H9 (cell line): Measurements from ENCODE around the gene CDC14A. TPM values are rescaled to one million over a fixed set of nuclear protein-coding genes. Genes with fewer than 3 reads are reported as not detected.

Source experiments
- DNase-seq: peaks from one replicate; pipeline ENCODE4 v3.0.0-alpha.2; 2017
- H2AFZ ChIP-seq: one replicate; pipeline ENCODE4 v1.6.1; 2013; ENCODE audit warnings: mild to moderate bottlenecking, low read length, control low read depth, moderate library complexity
- H2AK5ac ChIP-seq: 2 replicates; pipeline ENCODE4 v1.6.1; 2013; ENCODE audit warnings: low read length, control low read depth, mixed read lengths; ENCODE audit not compliant: insufficient read length
- H2BK120ac ChIP-seq: one replicate; pipeline ENCODE4 v1.6.1; 2013; ENCODE audit warnings: low read depth, mild to moderate bottlenecking, low read length, control low read depth, inconsistent platforms; ENCODE audit not compliant: poor library complexity, severe bottlenecking
- H2BK12ac ChIP-seq: 2 replicates; pipeline ENCODE4 v1.6.1; 2013; ENCODE audit warnings: low read length, control low read depth, mixed read lengths, low read depth; ENCODE audit not compliant: insufficient read length
- H2BK15ac ChIP-seq: 2 replicates; pipeline ENCODE4 v1.6.1; 2013; ENCODE audit warnings: low read depth, low read length, control low read depth
- H2BK20ac ChIP-seq: one replicate; pipeline ENCODE4 v1.6.1; 2013; ENCODE audit warnings: low read depth, mild to moderate bottlenecking, low read length, control low read depth, inconsistent platforms; ENCODE audit not compliant: poor library complexity, severe bottlenecking
- H2BK5ac ChIP-seq: 2 replicates; pipeline ENCODE4 v1.6.1; 2013; ENCODE audit warnings: low read length, control low read depth, mixed read lengths; ENCODE audit not compliant: insufficient read length
- H3K14ac ChIP-seq: 2 replicates; pipeline ENCODE4 v1.6.1; 2013; ENCODE audit warnings: low read length, control low read depth; ENCODE audit not compliant: insufficient read depth
- H3K18ac ChIP-seq: 2 replicates; pipeline ENCODE4 v1.6.1; 2013; ENCODE audit warnings: low read depth, mild to moderate bottlenecking, mixed read lengths, low read length, control low read depth; ENCODE audit not compliant: insufficient read length
- H3K23ac ChIP-seq: 2 replicates; pipeline ENCODE4 v1.6.1; 2013; ENCODE audit warnings: low read length, control low read depth, mixed read lengths, low read depth; ENCODE audit not compliant: insufficient read length
- H3K23me2 ChIP-seq: 2 replicates; pipeline ENCODE4 v1.6.1; 2013; ENCODE audit warnings: low read depth, mild to moderate bottlenecking, mixed read lengths, low read length, control low read depth; ENCODE audit not compliant: insufficient read length, poor library complexity, severe bottlenecking
- H3K27ac ChIP-seq: 2 replicates; pipeline ENCODE4 v1.5.1; 2013; ENCODE audit warnings: low read length, control low read depth, mixed read lengths, low read depth; ENCODE audit not compliant: insufficient read length
- H3K27me3 ChIP-seq: 2 replicates; pipeline ENCODE4 v1.6.1; 2013; ENCODE audit warnings: low read length, control low read depth, inconsistent platforms; ENCODE audit not compliant: insufficient read depth
- H3K4ac ChIP-seq: 2 replicates; pipeline ENCODE4 v1.6.1; 2013; ENCODE audit warnings: low read depth, mild to moderate bottlenecking, control low read depth, inconsistent platforms, low read length, moderate library complexity
- H3K4me1 ChIP-seq: 2 replicates; pipeline ENCODE4 v1.6.1; 2013; ENCODE audit warnings: low read length, control low read depth, inconsistent platforms; ENCODE audit not compliant: insufficient read depth
- H3K4me2 ChIP-seq: 2 replicates; pipeline ENCODE4 v1.6.1; 2013; ENCODE audit warnings: low read length, control low read depth, mixed read lengths; ENCODE audit not compliant: insufficient read length, insufficient read depth
- H3K56ac ChIP-seq: 2 replicates; pipeline ENCODE4 v1.6.1; 2013; ENCODE audit warnings: low read depth, mild to moderate bottlenecking, mixed read lengths, low read length, control low read depth; ENCODE audit not compliant: insufficient read length
- H3K79me1 ChIP-seq: 2 replicates; pipeline ENCODE4 v1.6.1; 2013; ENCODE audit warnings: low read depth, mild to moderate bottlenecking, moderate library complexity, low read length, control low read depth, inconsistent platforms; ENCODE audit not compliant: insufficient read depth, poor library complexity, severe bottlenecking
- H3K79me2 ChIP-seq: 2 replicates; pipeline ENCODE4 v1.6.1; 2013; ENCODE audit warnings: low read length, control low read depth, inconsistent platforms; ENCODE audit not compliant: insufficient read depth
- H3K9ac ChIP-seq: 2 replicates; pipeline ENCODE4 v1.6.1; 2013; ENCODE audit warnings: low read length, control low read depth, mixed read lengths; ENCODE audit not compliant: insufficient read length; ENCODE audit errors: extremely low read depth
- H3K9me3 ChIP-seq: one replicate; pipeline ENCODE4 v1.6.1; 2013; ENCODE audit warnings: low read depth, low read length, inconsistent platforms; ENCODE audit not compliant: control insufficient read depth
- H3T11ph ChIP-seq: one replicate; pipeline ENCODE4 v1.6.1; 2013; ENCODE audit warnings: mild to moderate bottlenecking, low read length, control low read depth, inconsistent platforms
- H4K20me1 ChIP-seq: one replicate; pipeline ENCODE4 v1.6.1; 2013; ENCODE audit not compliant: control insufficient read depth, insufficient read length, insufficient read depth
- H4K5ac ChIP-seq: 2 replicates; pipeline ENCODE4 v1.6.1; 2013; ENCODE audit warnings: low read depth, mild to moderate bottlenecking, mixed read lengths, low read length, control low read depth; ENCODE audit not compliant: insufficient read length
- H4K8ac ChIP-seq: replicated peaks from 2 replicates; pipeline ENCODE4 v1.6.1; 2013; ENCODE audit warnings: low read length, control low read depth, mixed read lengths, low read depth; ENCODE audit not compliant: insufficient read length
- H4K91ac ChIP-seq: 2 replicates; pipeline ENCODE4 v1.6.1; 2013; ENCODE audit warnings: low read depth, mild to moderate bottlenecking, moderate library complexity, mixed read lengths, low read length, control low read depth; ENCODE audit not compliant: insufficient read length
- H3K27ac Mint-ChIP-seq, 3 experiments: 2 replicates in 2 of 3; 3 replicates in 1 of 3; pipeline ENCODE4 v1.8.0; 2020 to 2021; ENCODE audit warnings: mixed read lengths in 3 of 3, mild to moderate bottlenecking in 1 of 3, moderate library complexity in 1 of 3
- H3K27me3 Mint-ChIP-seq: 2 replicates; pipeline ENCODE4 v1.8.0; 2021; ENCODE audit warnings: low read depth, mild to moderate bottlenecking, moderate library complexity, mixed read lengths
- H3K36me3 Mint-ChIP-seq, 3 experiments: 2 replicates in 2 of 3; 3 replicates in 1 of 3; pipeline ENCODE4 v1.8.0; 2020 to 2021; ENCODE audit warnings: low read depth in 3 of 3, mixed read lengths in 3 of 3; ENCODE audit not compliant: insufficient read depth in 1 of 3
- H3K4me1 Mint-ChIP-seq, 2 experiments: 2 replicates each; pipeline ENCODE4 v1.8.0; 2020; ENCODE audit warnings: mixed read lengths in 2 of 2
- H3K4me3 Mint-ChIP-seq, 2 experiments: 2 replicates in 1 of 2; 3 replicates in 1 of 2; pipeline ENCODE4 v1.8.0; 2020 to 2021; ENCODE audit warnings: mild to moderate bottlenecking in 2 of 2, mixed read lengths in 2 of 2, moderate library complexity in 1 of 2
- H3K9me3 Mint-ChIP-seq, 2 experiments: 2 replicates in 1 of 2; 3 replicates in 1 of 2; pipeline ENCODE4 v1.8.0; 2020; ENCODE audit warnings: mild to moderate bottlenecking in 2 of 2, mixed read lengths in 2 of 2, moderate library complexity in 1 of 2
- CTCF ChIP-seq: fragments of 200-600 bp; sonication (generic); conservative IDR thresholded peaks from 3 replicates; pipeline ENCODE4 v1.8.0; 2021; ENCODE audit warnings: antibody characterized with exemption, mild to moderate bottlenecking
- WGBS: extraction: QIAGEN DNeasy Blood & Tissue Kit; methylation state at CpG from one replicate; pipeline ENCODE4 v1.1.7; 2013; ENCODE audit warnings: missing lambda C conversion rate, low lambda C conversion rate, mixed read lengths; ENCODE audit not compliant: insufficient read length; ENCODE audit errors: extremely low coverage; 5-methylcytosine and 5-hydroxymethylcytosine counted together
- total RNA-seq: library from RNA; stranded (reverse); gene quantifications from 2 replicates; pipeline ENCODE4 v1.2.1, GENCODE V29; 2021

CDC14A gene
- total RNA-seq, 1 experiment from 2014 or later: 8.9 TPM

- H4K8ac ChIP-seq: no peak overlapping the region
- Mint-ChIP-seq H3K9me3 (no peaks in the 10 kb centered on the region), H3K4me3 (no peak overlapping the region), H3K4me1 (peaks cover 0 to 3% of the 10 kb centered on the region in 2 experiments; a peak in 2 of 4 replicates), H3K36me3 (peaks cover 0 to 6% (median 2%) of the 10 kb centered on the region in 3 experiments; a peak in 2 of 7 replicates), H3K27ac (no peak overlapping the region), H3K27me3 (no peaks in the 10 kb centered on the region)
- no peaks in the 10 kb centered on the region for H3K79me2 ChIP-seq
- no peak overlapping the region for H4K91ac ChIP-seq
- H3K23me2 ChIP-seq: no peaks in the 10 kb centered on the region
- TF ChIP-seq CTCF: no peak
- H2BK20ac ChIP-seq: no peak overlapping the region
- H3K4me2 ChIP-seq: no peak overlapping the region
- H2AK5ac ChIP-seq: no peak overlapping the region
- DNase-seq: no peak
- no peak overlapping the region for H3K18ac ChIP-seq
- no peak overlapping the region for H3K9ac ChIP-seq
- H3K14ac ChIP-seq: no peak overlapping the region
- H3K27ac ChIP-seq: no peak overlapping the region
- no peaks in the 10 kb centered on the region for H3K79me1 ChIP-seq
- H3K9me3 ChIP-seq: no peaks in the 10 kb centered on the region
- H2AFZ ChIP-seq: no peak overlapping the region
- H4K20me1 ChIP-seq: no peaks in the 10 kb centered on the region
- H3K27me3 ChIP-seq: no peaks in the 10 kb centered on the region
- H2BK5ac ChIP-seq: no peak overlapping the region
- no peak overlapping the region for H3K23ac ChIP-seq
- no peak overlapping the region for H4K5ac ChIP-seq
- no peak overlapping the region for H3K56ac ChIP-seq
- no peak overlapping the region for H3K4ac ChIP-seq
- H2BK12ac ChIP-seq: no peak overlapping the region
- no peak overlapping the region for H2BK120ac ChIP-seq
- H3T11ph ChIP-seq: no peak overlapping the region
- H3K4me1 ChIP-seq: no peaks in the 10 kb centered on the region
- H2BK15ac ChIP-seq: no peak overlapping the region
- WGBS: no CpG with 5 or more reads among the region's 4 CpGs
Observed at GRCh38 chr1:100511058-100511457, 158.8 kb downstream of the CDC14A start.
